ENCODE data around the gene AP3D1.

AP3D1 gene

DNA sequence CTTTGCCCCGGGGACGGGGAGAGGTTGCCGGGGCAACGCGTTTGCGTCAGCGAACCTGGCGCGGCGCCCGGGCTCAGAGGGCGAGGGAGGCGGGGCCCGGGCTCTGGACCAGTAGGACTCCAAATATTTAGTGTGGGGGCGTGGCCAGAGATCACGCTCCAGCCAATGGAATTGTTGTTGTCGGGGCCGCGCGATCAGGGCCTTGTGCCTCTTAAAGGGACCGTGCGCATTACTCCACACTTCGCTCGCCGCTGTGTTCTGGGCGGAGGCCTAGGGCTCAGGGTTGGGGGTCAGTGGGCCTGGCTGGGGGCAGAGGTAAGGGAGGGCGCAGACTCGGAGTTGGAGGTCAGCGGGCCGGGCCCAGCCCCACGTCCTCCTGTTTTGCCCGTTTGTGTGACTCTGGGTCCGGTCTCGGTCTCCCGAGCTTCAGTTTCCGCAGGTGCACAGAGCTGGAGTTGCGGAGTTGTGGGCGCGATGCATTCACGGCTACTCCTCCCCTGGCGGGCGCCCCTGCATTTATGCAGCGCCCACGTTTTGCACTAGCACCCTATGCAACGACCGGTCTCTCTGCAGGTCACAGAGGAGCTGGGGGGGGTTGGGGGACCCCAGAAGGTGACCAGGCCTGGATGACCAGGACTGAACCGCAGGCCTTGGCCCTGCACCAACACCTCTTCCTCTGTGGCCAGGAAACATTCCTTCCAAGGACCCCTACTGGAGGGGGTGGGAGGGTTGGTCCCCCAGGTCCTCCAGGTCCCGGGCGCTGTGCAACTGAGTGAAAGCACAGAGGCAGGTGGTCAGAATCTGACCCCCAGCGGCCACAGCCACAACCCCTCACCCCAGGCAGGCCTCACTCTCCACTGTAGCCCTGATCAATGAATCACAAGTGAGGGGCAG is 89.6 kb downstream of the AP3D1 start:
- peak; percentile 99 for DNase-seq (ENCODE audit: low spot score)

DNA sequence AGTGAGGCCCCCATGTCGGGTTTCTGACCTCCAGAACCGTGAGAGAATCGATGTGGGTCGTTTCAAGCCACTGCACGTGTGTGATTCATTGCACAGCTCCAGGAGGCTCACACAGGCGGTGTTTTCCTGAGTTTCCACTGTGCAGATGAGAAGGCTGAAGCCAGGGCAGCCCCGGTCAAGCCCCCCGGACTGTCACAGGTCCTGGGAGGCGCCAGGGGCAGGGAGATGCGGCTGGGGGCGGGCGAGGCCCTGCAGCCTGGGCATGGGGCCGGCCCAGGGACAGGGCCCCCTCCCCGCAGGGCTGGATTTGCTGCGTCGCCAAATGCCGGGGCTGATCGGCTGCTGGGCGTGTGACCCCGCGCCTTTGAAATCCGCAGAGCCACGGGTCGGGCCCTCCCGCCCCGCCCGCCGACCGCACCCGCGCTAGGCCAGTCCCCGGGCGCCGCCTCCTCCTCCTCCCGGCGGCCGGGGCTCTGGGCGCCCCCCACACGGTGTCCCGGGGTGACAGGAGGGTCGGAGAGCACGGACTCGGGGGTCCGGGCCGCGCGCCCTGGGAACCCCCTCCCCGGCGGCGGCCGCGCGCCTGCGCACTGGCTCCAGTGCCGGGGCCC is 90.4 kb downstream of the AP3D1 start:
- DNase-seq (ENCODE audit: low spot score), result peak; percentile 54

DNA sequence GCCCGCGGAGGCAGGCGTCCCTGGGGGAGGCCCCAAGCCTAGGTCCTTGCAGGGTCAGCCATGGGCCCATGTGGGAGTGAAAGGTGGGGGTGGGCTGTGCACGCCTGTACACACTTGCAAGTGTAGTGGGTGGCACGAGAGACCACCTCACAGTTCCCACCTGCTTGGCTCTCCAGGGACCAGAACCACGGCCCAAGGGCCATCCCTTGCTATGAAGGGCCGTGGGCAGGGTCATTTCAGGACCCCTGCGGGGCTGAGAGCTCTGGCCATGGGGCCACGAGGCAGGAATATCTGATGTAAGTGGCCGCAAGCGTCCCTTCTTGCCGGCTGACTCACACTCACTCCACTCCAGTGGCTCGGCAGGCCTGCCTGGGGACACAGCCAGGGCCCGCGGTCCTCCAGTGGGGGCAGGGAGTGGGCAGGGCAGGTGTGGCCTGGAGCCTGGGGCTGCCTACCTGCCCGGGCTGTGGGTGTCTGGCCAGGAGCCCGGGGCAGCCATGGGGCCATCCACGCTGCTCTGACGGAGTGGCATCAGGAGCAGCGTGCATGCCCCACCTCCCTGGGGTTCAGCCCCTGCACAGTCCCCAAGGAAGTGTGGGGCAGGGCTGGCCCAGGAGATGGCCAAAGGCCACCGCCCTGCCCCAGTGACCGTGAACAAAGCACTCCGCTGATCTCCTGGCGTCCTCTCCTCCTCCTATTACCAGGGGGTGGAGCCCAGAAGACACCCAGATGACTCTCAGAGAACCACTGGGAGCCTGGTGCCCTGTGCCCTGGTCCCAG is 91.8 kb downstream of the AP3D1 start:
- no peak for DNase-seq (ENCODE audit: low spot score)

DNA sequence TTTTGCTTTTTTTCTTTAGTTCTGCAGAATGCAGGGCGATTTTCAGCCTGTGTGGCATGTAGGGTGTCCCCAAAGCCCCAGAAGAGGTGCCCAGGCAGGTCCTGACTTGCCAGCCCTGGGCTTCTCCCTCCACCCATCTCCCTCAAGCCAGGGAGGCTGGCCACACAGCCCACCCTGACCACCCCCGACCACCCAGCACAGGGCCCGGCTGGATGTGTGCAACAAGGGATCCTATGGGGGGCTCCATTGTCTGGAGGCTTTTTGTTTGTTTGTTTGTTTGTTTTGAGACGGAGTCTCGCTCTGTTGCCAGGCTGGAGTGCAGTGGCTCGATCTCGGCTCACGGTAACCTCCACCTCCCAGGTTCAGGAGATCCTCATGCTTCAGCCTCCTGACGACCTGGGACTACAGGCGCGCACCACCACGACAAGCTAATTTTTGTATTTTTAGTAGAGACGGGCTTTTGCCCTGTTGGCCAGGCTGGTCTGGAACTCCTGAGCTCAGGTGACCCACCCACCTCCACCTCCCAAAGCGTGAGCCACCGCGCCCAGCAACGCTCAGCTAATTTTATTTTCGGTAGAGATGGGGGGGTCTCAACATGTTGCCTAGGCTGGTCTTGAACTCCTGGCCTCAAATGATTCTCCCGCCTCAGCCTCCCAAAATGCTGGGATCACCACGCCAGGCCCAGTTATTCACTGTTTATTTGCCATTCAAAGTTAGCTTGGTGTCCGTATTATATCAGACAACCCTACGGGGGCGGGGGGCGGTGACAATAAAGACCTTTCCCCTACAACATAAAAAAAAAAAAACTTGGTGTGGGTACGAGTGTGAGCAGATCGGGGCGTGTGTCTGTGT is 92.6 kb downstream of the AP3D1 start:
- no peak for DNase-seq (ENCODE audit: low spot score)

DNA sequence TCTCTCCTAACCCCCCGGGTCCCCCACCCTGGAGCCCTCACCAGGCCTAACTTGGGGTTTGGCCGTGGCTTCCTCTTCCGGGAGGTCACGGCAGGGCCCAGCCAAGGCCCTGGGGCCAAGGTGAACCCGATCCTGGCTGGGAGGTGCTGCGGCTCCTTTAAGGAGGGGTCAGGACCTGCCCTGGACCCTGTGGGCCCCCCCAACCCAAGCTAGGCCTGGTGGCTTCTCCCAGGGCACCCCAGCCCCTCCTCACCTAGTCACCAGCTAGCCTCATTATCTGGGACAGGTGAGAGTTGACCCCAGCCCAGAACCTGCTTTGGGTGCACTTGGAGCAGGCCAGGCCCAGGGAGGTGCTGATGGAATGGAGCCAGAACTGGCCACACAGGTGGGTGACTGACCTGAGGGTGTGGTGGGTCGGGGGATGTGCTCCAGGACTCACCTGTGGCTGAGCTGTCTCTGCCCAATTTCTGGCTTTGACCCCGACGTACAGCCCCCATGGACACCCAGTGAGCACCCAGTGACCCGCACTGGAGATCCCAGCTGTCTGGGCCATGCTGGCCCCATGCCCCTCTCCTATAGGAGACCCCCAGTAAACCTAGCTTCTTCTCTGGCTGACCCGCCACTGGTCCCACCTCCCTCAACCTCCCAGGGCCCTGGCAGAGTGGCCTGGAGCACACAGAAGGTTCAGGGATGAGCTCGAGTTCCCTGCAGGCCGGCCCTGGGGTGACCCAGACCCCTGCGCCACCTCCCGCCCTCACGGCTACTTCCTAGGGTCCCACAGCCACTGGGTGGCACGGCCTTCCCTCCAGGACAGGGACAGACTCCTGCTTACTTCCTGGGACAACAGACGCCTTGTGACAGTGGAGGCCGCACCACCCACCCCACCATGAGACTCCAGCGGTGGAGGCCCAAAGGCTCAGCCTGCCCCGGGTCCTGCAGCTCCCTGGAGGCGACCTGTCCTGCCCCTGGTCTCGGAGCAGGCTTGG is 93.6 kb downstream of the AP3D1 start:
- DNase-seq (ENCODE audit: low spot score), result no peak

DNA sequence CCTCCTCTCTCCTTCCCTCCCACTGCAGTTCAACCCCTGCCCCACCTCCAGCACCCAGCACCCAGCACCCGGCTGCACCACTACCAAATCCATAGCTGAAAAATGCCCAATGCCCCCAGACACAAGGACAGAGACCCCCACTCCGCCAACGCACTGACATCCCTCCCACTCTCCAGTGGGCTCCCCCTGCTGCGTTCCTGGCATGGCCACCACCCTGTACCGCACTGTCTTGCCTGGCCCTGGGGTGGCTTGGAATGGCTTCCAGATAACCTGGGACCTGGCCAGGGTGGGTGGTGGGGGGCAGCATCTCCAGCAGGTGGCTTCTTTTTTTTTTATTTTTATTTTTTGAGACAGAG is 94.6 kb downstream of the AP3D1 start:
- no peak for DNase-seq (ENCODE audit: low spot score)

DNA sequence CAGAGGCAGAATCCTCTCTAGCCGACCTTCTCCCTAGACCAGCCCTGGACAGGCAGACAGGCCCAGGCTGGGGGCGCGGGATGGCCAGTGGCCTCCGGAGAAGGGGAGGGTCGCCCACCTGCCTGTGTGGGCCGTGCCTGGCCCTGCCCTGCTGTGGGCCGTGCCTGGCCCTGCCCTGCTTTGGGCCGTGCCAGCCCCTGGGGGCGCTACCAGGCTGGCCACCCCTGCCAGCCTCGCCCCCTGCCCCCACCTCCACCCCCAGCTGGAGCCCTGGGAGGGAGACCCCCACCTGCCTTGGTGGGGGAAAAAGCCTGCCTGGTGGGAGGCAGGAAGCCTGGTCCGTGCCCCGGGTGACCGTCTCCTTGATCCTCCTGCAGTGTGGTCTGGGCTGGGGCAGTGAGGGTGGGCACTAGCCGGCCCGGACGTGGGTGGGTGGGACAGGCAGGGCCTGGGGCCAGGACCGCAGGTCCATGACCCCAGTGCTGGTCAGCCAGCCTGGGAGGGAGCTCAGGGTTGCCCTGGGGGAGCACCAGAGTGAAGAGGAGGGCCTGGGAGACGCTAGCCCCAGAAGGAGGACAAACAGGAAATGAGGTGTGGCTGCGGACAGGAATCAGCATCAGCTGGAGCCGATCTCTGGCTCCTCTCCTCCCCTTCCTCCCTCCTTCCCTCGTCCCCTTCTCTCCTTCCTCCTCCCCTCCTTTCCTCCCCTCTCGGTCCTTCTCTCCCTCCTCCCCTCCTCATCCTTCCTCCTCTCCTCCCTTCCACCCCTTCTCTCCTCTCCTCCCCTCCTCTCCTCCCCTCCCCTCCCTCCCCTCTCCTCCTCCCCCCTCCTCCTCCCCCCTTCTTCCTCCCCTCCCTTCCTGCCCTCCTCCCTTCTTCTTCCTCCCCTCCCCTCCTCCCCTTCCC is 95.2 kb downstream of the AP3D1 start:
- no peak for DNase-seq (ENCODE audit: low spot score)

DNA sequence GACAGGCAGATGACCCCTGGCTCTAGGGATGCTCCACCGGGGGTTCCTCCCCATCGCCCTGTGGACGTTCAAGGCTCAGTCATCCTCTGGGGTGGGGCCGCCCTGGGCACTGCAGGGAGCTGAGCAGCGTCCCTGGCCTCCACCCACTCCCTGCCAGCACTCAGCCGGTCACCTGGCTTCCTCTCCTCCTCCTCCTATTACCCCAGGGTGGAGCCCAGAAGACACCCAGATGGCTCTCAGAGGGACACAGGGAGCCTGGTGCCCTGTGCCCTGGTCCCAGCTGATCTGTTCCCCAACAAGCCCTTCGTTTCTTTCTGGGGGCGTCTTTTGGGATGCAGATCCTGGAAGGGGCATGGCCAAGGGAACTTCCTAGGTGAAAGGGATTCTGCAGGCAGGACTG is 96.6 kb downstream of the AP3D1 start:
- no peak for DNase-seq (ENCODE audit: low spot score)

DNA sequence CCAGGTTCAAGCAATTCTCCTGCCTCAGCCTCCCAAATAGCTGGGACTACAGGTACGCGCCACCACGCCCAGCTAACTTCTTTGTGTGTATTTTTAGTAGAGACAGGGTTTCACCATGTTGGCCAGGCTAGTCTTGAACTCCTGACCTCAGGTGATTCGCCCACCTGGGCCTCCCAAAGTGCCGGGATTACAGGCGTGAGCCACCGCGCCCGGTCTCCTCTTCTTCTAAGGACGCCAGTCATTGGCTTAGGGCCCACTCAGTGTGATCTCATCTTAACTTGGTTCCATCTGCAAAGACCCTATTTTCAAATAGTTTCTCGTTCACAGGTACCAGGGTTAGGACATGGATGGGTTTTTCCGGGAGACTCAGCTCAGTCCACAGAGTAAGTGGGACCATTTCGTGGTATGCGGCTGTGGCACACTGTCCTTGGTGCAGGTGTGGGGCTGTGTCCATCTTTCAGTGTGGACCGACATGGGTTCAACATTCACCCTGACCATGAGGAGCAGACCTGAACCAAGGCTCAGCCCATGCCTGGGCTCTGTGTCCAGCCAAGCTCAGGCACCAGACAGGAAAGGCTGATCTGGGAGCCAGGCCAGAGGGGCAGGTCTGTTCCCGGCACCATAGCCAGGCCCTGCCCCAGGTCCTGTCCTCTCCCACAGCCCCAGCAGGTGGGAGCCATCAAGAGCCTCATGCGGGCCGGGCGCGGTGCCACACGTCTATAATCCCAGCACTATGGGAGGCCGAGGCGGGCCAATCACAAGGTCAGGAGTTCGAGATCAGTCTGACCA is 97.6 kb downstream of the AP3D1 start:
- no peak for DNase-seq (ENCODE audit: low spot score)

DNA sequence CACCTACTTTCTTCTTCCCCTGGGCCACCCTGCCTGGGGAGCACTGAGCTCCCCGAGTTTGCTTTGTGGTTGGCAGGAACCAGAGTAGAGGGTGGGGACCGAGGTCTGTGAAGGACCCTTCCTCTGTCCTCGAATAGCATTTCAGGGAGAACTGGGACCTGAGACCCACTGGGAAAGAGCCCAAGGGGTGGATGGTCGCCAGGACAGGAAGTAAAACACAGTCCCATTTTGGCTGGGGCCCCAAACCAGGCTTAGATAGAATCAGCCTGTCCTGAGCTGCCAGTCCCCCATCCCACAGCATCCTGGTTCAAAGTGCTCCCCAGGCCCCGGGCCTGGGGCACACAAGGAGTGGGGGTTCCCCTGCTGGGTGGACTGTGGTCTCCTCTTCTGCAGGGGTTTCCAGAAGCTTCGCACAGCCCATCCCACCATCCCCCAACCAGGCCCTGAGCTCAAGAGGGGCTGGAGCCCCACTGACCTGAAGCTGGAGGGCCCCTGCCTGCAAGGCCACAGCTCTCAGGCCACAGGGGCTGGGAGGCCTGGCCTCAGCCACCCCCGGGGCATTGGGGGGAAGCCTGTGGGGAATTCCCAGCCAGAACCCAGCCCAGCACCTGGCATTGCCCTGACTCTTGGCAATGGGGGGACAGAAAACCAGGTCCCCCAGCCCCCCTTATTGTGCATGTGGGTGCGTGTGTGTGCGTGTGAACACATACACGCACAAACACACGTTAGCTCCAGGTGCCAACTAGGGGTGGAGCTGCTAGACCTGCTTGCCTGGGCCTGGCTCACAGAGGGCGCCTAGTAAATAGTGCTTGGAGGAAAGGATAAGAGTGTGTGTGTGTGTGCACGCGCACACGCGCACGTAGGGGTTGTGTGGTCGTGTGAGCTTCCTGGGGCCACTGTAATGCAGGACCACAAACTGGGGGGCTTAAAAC is 99.3 kb downstream of the AP3D1 start:
- DNase-seq (ENCODE audit: low spot score), result no peak

DNA sequence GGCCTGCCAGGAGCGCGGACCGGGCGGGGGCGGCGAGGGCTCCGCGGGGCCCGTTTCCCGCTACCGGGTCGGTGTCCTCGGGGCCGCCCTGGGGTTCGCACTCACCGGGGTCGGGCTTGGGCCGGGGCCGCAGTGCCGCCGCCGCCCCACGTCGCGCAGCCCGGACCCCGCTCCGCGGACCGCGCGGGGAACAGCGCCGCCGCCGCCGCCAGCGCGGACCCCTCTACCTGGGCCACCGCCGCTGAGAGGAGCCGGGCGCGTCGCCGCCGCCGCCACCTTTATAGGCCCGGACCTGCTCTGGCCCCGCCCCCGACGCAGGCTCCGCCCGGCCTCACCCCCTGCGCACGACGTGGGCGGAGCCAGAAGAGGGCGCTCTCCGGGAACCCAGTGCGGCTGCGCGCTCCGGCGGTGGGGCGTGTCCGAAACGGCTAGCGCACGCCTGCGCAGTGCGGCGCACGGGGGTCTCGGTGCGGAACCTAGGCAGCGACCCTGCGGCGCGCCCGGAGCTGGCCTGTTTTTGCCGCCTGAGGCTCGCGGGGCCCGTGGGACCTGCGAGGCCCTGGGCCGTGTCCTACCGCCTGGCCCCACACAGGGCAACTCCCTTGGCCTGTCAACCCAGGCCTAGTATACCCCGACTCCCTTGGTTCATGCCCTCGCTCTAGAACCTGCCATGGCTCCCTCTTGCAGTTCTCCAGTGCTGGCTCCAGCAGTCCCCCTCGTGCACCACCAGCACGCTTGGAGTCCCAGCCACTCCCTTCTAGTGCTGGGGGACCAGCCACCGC is 100.2 kb downstream of the AP3D1 start, which contains the start of gene MKNK2:
MKNK2 (minus strand) TSS at position 254 of the 782 bp plus-strand sequence. CDS start 393 bp downstream, outside the sequence.
- DNase-seq (ENCODE audit: low spot score), result peak; percentile 100
